IMR-90 (cell line): ENCODE results near the gene SMC4. TPM values are rescaled to one million over a fixed set of nuclear protein-coding genes. Genes with fewer than 3 reads are reported as not detected.

Source experiments
- ATAC-seq: fragments of 200-7000 bp; cut with Tn5 transposase; 2 replicates; pipeline ENCODE4 v1.9.1; 2020; ENCODE audit warnings: low read depth, mild to moderate bottlenecking, moderate library complexity
- BruUV-seq: library from RNA; stranded (reverse); fragments of 400-500 nt; replicated peaks from 2 replicates; lab custom pipeline; 2021; lab: Mats Ljungman, UMichigan
- CTCF ChIA-PET: fragments of 300-600 bp; formaldehyde crosslinking; extraction: SDS; loops from one replicate; lab custom pipeline; 2021; ENCODE audit warnings: antibody characterized with exemption; lab: Yijun Ruan, JAX
- POLR2A ChIA-PET: fragments of 300-600 bp; sonication (Branson Sonifier 250); formaldehyde crosslinking; loops from one replicate; lab custom pipeline; 2022; ENCODE audit warnings: antibody characterized with exemption; ENCODE audit not compliant: unreplicated experiment; lab: Charles Lee
- DNase-seq: peaks from one replicate; pipeline ENCODE4 v3.0.0; 2013
- H2AFZ ChIP-seq: replicated peaks from 2 replicates; pipeline ENCODE3; 2013; ENCODE audit warnings: low read length, mild to moderate bottlenecking; ENCODE audit not compliant: poor library complexity
- H2AK5ac ChIP-seq: 2 replicates; pipeline ENCODE4 v1.6.1; 2013; ENCODE audit warnings: low read depth, low read length, inconsistent platforms
- H2AK9ac ChIP-seq: replicated peaks from 2 replicates; pipeline ENCODE3; 2013; ENCODE audit warnings: mild to moderate bottlenecking, low read depth, low read length, moderate library complexity; ENCODE audit not compliant: poor library complexity
- H2BK120ac ChIP-seq: 2 replicates; pipeline ENCODE4 v1.6.1; 2013; ENCODE audit warnings: low read depth, low read length, inconsistent platforms
- H2BK15ac ChIP-seq: 3 replicates; pipeline ENCODE4 v1.6.1; 2013; ENCODE audit warnings: low read depth, low read length, inconsistent platforms
- H2BK20ac ChIP-seq: 2 replicates; pipeline ENCODE4 v1.6.1; 2013; ENCODE audit warnings: low read depth, mild to moderate bottlenecking, inconsistent platforms, low read length, moderate library complexity
- H2BK5ac ChIP-seq: 2 replicates; pipeline ENCODE4 v1.6.1; 2013; ENCODE audit warnings: mild to moderate bottlenecking, low read depth, low read length, inconsistent platforms; ENCODE audit not compliant: poor library complexity, severe bottlenecking
- H3K14ac ChIP-seq: replicated peaks from 2 replicates; pipeline ENCODE4 v1.6.1; 2013; ENCODE audit warnings: low read depth, low read length, inconsistent platforms
- H3K18ac ChIP-seq: 2 replicates; pipeline ENCODE4 v1.6.1; 2013; ENCODE audit warnings: low read depth, low read length, control low read depth
- H3K23ac ChIP-seq: 2 replicates; pipeline ENCODE4 v1.6.1; 2013; ENCODE audit warnings: low read depth, low read length, inconsistent platforms
- H3K27ac ChIP-seq: 2 replicates; pipeline ENCODE4 v1.5.1; 2013; ENCODE audit warnings: mild to moderate bottlenecking, control low read depth, low read length; ENCODE audit not compliant: insufficient read depth
- H3K27me3 ChIP-seq: 2 replicates; pipeline ENCODE4 v1.6.1; 2013; ENCODE audit warnings: low read length; ENCODE audit not compliant: control insufficient read depth, insufficient read depth
- H3K36me3 ChIP-seq: 2 replicates; pipeline ENCODE4 v1.6.1; 2013; ENCODE audit warnings: low read length, mixed read lengths; ENCODE audit not compliant: control insufficient read depth, insufficient read depth
- H3K4ac ChIP-seq: 2 replicates; pipeline ENCODE4 v1.6.1; 2013; ENCODE audit warnings: low read depth, low read length, inconsistent platforms
- H3K4me1 ChIP-seq: 2 replicates; pipeline ENCODE4 v1.6.1; 2013; ENCODE audit warnings: low read length, mixed read lengths; ENCODE audit not compliant: control insufficient read depth, insufficient read depth
- H3K4me2 ChIP-seq: 2 replicates; pipeline ENCODE4 v1.6.1; 2013; ENCODE audit warnings: low read depth, mild to moderate bottlenecking, control low read depth, low read length, moderate library complexity
- H3K4me3 ChIP-seq: 2 replicates; pipeline ENCODE4 v1.5.1; 2013; ENCODE audit warnings: low read depth, mild to moderate bottlenecking, control low read depth, low read length, moderate library complexity; ENCODE audit not compliant: insufficient read depth
- H3K56ac ChIP-seq: 2 replicates; pipeline ENCODE4 v1.6.1; 2013; ENCODE audit warnings: low read length, inconsistent platforms; ENCODE audit not compliant: insufficient read depth; ENCODE audit errors: extremely low read depth
- H3K79me1 ChIP-seq, 2 experiments: 2 replicates each; pipeline ENCODE4 v1.6.1; 2013; ENCODE audit warnings: low read length in 2 of 2, inconsistent platforms in 1 of 2, low read depth in 1 of 2
- H3K9ac ChIP-seq: 2 replicates; pipeline ENCODE4 v1.6.1; 2013; ENCODE audit warnings: low read depth, low read length, control low read depth
- H3K9me1 ChIP-seq: 2 replicates; pipeline ENCODE4 v1.6.1; 2013; ENCODE audit warnings: low read length, inconsistent platforms; ENCODE audit not compliant: insufficient read depth
- H3K9me3 ChIP-seq: 2 replicates; pipeline ENCODE4 v1.6.1; 2013; ENCODE audit warnings: low read length; ENCODE audit not compliant: control insufficient read depth, insufficient read depth
- H4K20me1 ChIP-seq: 2 replicates; pipeline ENCODE4 v1.6.1; 2013; ENCODE audit warnings: low read length, inconsistent platforms; ENCODE audit not compliant: insufficient read depth
- H4K5ac ChIP-seq: 2 replicates; pipeline ENCODE4 v1.6.1; 2013; ENCODE audit warnings: mild to moderate bottlenecking, low read depth, low read length, control low read depth
- H4K8ac ChIP-seq, 2 experiments: 2 replicates each; pipeline ENCODE4 v1.6.1; 2013; ENCODE audit warnings: low read depth in 2 of 2, low read length in 2 of 2, control low read depth in 1 of 2, inconsistent platforms in 1 of 2
- H4K91ac ChIP-seq: 2 replicates; pipeline ENCODE4 v1.6.1; 2013; ENCODE audit warnings: low read depth, low read length, inconsistent platforms; ENCODE audit not compliant: insufficient read depth
- CHD1 ChIP-seq: IDR thresholded peaks from 2 replicates; pipeline ENCODE4 v1.6.1; 2012; ENCODE audit warnings: low read depth, low read length, improper control_type of control experiment
- CTCF ChIP-seq: conservative IDR thresholded peaks from 2 replicates; pipeline ENCODE4 v1.5.1; 2012; ENCODE audit warnings: mild to moderate bottlenecking, low read depth, low read length, improper control_type of control experiment
- ELK1 ChIP-seq: fragments of 150-350 bp; IDR thresholded peaks from 2 replicates; pipeline ENCODE4 v1.6.1; 2016; ENCODE audit warnings: low read depth, mild to moderate bottlenecking, low read length, moderate library complexity, borderline replicate concordance
- FOS ChIP-seq: fragments of 150-350 bp; IDR thresholded peaks from 2 replicates; pipeline ENCODE4 v1.6.1; 2016; ENCODE audit warnings: low read depth, low read length
- MAFK ChIP-seq: IDR thresholded peaks from 2 replicates; pipeline ENCODE4 v1.6.1; 2012; ENCODE audit warnings: low read depth, low read length, improper control_type of control experiment
- MAZ ChIP-seq: IDR thresholded peaks from 2 replicates; pipeline ENCODE4 v1.6.1; 2012; ENCODE audit warnings: low read depth, mild to moderate bottlenecking, low read length, improper control_type of control experiment, moderate library complexity, borderline replicate concordance
- NFE2L2 ChIP-seq: fragments of 150-350 bp; IDR thresholded peaks from 2 replicates; pipeline ENCODE4 v1.6.1; 2016; ENCODE audit warnings: low read depth, mild to moderate bottlenecking, low read length
- RAD21 ChIP-seq: IDR thresholded peaks from 2 replicates; pipeline ENCODE4 v1.6.1; 2012; ENCODE audit warnings: low read length, improper control_type of control experiment
- WGBS, 2 experiments: methylation state at CpG; one replicate each; pipeline versions ENCODE4 v1.1.5 to v1.1.7; 2013; ENCODE audit warnings: missing lambda C conversion rate in 2 of 2; ENCODE audit not compliant: insufficient read length in 1 of 2; ENCODE audit errors: extremely low coverage in 2 of 2; 5-methylcytosine and 5-hydroxymethylcytosine counted together
- dilution Hi-C: fragments of 300-500 bp; cut with HindIII; formaldehyde crosslinking; loops from one replicate; pipeline ENCODE4 v1.14.3; 2018; ENCODE audit warnings: low sequenced_read_pairs; ENCODE audit not compliant: unreplicated experiment
- in situ Hi-C: fragments of 300-500 bp; cut with MboI; formaldehyde crosslinking; loops from 3 replicates; pipeline ENCODE4 v1.14.3; 2019; ENCODE audit warnings: low sequenced_read_pairs, inconsistent platforms, mixed read lengths
- intact Hi-C: fragments of 100-400 bp; cut with micrococcal nuclease; formaldehyde crosslinking; loops from 2 replicates; pipeline ENCODE4 v1.10.0; 2022
- polyA plus RNA-seq, 3 experiments: library from polyadenylated mRNA; depleted of rRNA; stranded (reverse); fragments of >200 nt; gene quantifications; 2 replicates each; pipeline ENCODE4 v1.2.3, GENCODE V29; 2012; ENCODE audit warnings: low replicate concordance in 1 of 3
- total RNA-seq: library from RNA; depleted of rRNA; stranded (reverse); fragments of >200 nt; gene quantifications from 2 replicates; pipeline ENCODE4 v1.2.3, GENCODE V29; 2012

SMC4 gene
- total and polyA plus RNA-seq, 2 of the 4 experiments (the other 2 are of a cell fraction), result 48.8 to 50.1 TPM

- Histone ChIP-seq H2AFZ (no peak overlapping the region), H4K20me1 (no peaks in the 10 kb centered on the region), H4K91ac (no peak overlapping the region), H3K56ac (no peak overlapping the region), H3K9me3 (no peaks in the 10 kb centered on the region), H3K9ac (no peak overlapping the region), H3K4me3 (no peak overlapping the region), H3K4ac (no peak overlapping the region), H4K8ac (no peak overlapping the region), H3K18ac (no peak overlapping the region), H2BK120ac (no peak overlapping the region), H3K27ac (no peak overlapping the region), H2BK5ac (no peak overlapping the region), H3K4me1 (peaks cover 7% of the 10 kb centered on the region), H2AK5ac (no peak overlapping the region), H3K23ac (no peak overlapping the region), H3K27me3 (no peaks in the 10 kb centered on the region), H2BK20ac (no peak overlapping the region), H2AK9ac (no peak overlapping the region), H3K4me2 (no peak overlapping the region), H4K5ac (no peak overlapping the region), H3K14ac (no peak overlapping the region), H3K36me3 (no peaks in the 10 kb centered on the region), H3K9me1 (0 out of 2 replicates have a peak, but pooled peaks cover 5% of the 10 kb centered on the region), H3K79me1 (peaks cover 0 to 7% of the 10 kb centered on the region in 2 experiments; a peak in 2 of 4 replicates), H2BK15ac (no peak overlapping the region)
- in situ Hi-C loops (loop anchor here (10.0 kb wide), 1 partner anchor 328 kb away; no protein-coding TSS in a partner anchor), intact Hi-C loops (no loop called here), dilution Hi-C loops (no loop called here)
- ChIA-PET POLR2A (no interaction called here), CTCF (no interaction called here)
- TF ChIP-seq ELK1 (no peak), NFE2L2 (no peak), MAFK (no peak), RAD21 (no peak), MAZ (no peak), CTCF (no peak), CHD1 (no peak), FOS (no peak)
- no peak for DNase-seq
- no CpG with 5 or more reads among the region's 3 CpGs for WGBS, 2 experiments
- no TSS peak for BruUV-seq
- no peak for ATAC-seq
These were observed 83.3 kb downstream of the SMC4 start for GRCh38 chr3:160482796-160483195.
